Natural killer cell (primary cell): Measurements from ENCODE around the gene TCF23. TPM values are rescaled to one million over a fixed set of nuclear protein-coding genes. Genes with fewer than 3 reads are reported as not detected.

ENCODE experiments used
- total RNA-seq, 4 donors: library from RNA; stranded (reverse); fragments of 120-200 nt in 1 of 4; gene quantifications; one replicate each; pipeline versions ENCODE4 v1.2.3 to v1.2.4, GENCODE V29; 2013 to 2022

The TCF23 gene
- total RNA-seq, 3 donors from 2014 or later (not counting 1 experiment from before 2014, with no cell fraction given): not detected

Other genes starting within 250 kb of the TCF23 start
- 1 to 10 TPM; 3.9 to 5.0 (median 4.2) TPM for gene MAPRE3, start 178.4 kb upstream of the TCF23 start, total RNA-seq
- gene TMEM214, start 116.0 kb upstream of the TCF23 start, total RNA-seq: 10 to 100 TPM; 64.9 to 81.1 (median 79.2) TPM
- gene AGBL5, start 97.3 kb upstream of the TCF23 start, total RNA-seq: 10 to 100 TPM in 2 of 3 donors, 1 to 10 TPM in 1; 10.0 to 12.0 (median 10.8) TPM
- gene OST4, start 77.3 kb upstream of the TCF23 start, total RNA-seq: 100 to 1,000 TPM; 178 to 207 (median 192) TPM
- under 1 TPM; 0.31 to 0.78 (median 0.41) TPM for gene EMILIN1, start 70.4 kb upstream of the TCF23 start, total RNA-seq
- 1 to 10 TPM; 3.7 to 4.0 (median 3.8) TPM for gene KHK, start 62.2 kb upstream of the TCF23 start, total RNA-seq
- not detected for gene CGREF1, start 29.9 kb upstream of the TCF23 start, total RNA-seq
- 1 to 10 TPM in 2 of 3 donors, under 1 TPM in 1; 0.88 to 2.4 (median 1.2) TPM for gene ABHD1, start 25.2 kb upstream of the TCF23 start, total RNA-seq
- gene PREB, start 14.4 kb upstream of the TCF23 start, total RNA-seq: 10 to 100 TPM; 24.6 to 41.5 (median 31.2) TPM
- not detected for gene PRR30, start 9.6 kb upstream of the TCF23 start, total RNA-seq
- gene ATRAID, start 63.0 kb downstream of the TCF23 start, total RNA-seq: 10 to 100 TPM; 65.5 to 76.6 (median 76.5) TPM
- 100 to 1,000 TPM in 1 of 3 donors, 10 to 100 TPM in 2; 86.2 to 102 (median 93.7) TPM for gene SLC5A6, start 63.3 kb downstream of the TCF23 start, total RNA-seq
- 10 to 100 TPM; 21.8 to 26.6 (median 24.0) TPM for gene CAD, start 68.4 kb downstream of the TCF23 start, total RNA-seq
- not detected for gene SLC30A3, start 114.0 kb downstream of the TCF23 start, total RNA-seq
- gene DNAJC5G, start 126.4 kb downstream of the TCF23 start, total RNA-seq: not detected
- under 1 TPM in 2 of 3 donors, not detected in 1; 0.18 to 0.21 TPM for gene TRIM54, start 133.4 kb downstream of the TCF23 start, total RNA-seq
- gene UCN, start 159.4 kb downstream of the TCF23 start, total RNA-seq: 1 to 10 TPM; 1.6 to 3.6 (median 2.4) TPM
- 10 to 100 TPM; 63.9 to 75.2 (median 64.8) TPM for gene MPV17, start 174.1 kb downstream of the TCF23 start, total RNA-seq
- gene GTF3C2, start 207.8 kb downstream of the TCF23 start, total RNA-seq: 10 to 100 TPM; 56.1 to 68.7 (median 59.7) TPM
- 10 to 100 TPM; 35.0 to 44.5 (median 40.8) TPM for gene EIF2B4, start 221.3 kb downstream of the TCF23 start, total RNA-seq
- 100 to 1,000 TPM in 2 of 3 donors, 10 to 100 TPM in 1; 96.3 to 107 (median 100) TPM for gene SNX17, start 221.6 kb downstream of the TCF23 start, total RNA-seq
- 10 to 100 TPM; 24.2 to 28.1 (median 26.1) TPM for gene ZNF513, start 231.7 kb downstream of the TCF23 start, total RNA-seq